Neural progenitor cell (in vitro differentiated cells): ENCODE measurements around the gene PLXNA4. TPM values are rescaled to one million over a fixed set of nuclear protein-coding genes. Genes with fewer than 3 reads are reported as not detected.

ENCODE experiments used
- DNase-seq: peaks from one replicate; pipeline ENCODE4 v3.0.0-alpha.2; 2016; ENCODE audit warnings: low spot score
- H2AFZ ChIP-seq: fragments of 200-600 bp; sonication (generic); replicated peaks from 2 replicates; pipeline ENCODE4 v1.6.1; 2016; ENCODE audit warnings: antibody characterized with exemption
- H3F3A ChIP-seq: fragments of 200-600 bp; sonication (generic); 2 replicates; pipeline ENCODE4 v1.6.1; 2016; ENCODE audit warnings: antibody characterized with exemption, low read depth
- H3K27ac ChIP-seq: fragments of 200-600 bp; sonication (generic); 2 replicates; pipeline ENCODE4 v1.5.1; 2016; ENCODE audit warnings: mild to moderate bottlenecking
- H3K27me3 ChIP-seq: fragments of 200-600 bp; sonication (generic); 2 replicates; pipeline ENCODE4 v1.6.1; 2016; ENCODE audit warnings: mild to moderate bottlenecking, moderate library complexity
- H3K36me3 ChIP-seq: fragments of 200-600 bp; sonication (generic); 2 replicates; pipeline ENCODE4 v1.5.1; 2016
- H3K4me1 ChIP-seq: fragments of 200-600 bp; sonication (generic); 2 replicates; pipeline ENCODE4 v1.6.1; 2016; ENCODE audit warnings: mixed run types
- H3K4me2 ChIP-seq: fragments of 200-600 bp; sonication (generic); 2 replicates; pipeline ENCODE4 v1.6.1; 2016
- H3K4me3 ChIP-seq: fragments of 200-600 bp; sonication (generic); 2 replicates; pipeline ENCODE4 v1.5.1; 2016
- H3K79me2 ChIP-seq: fragments of 200-600 bp; sonication (generic); 2 replicates; pipeline ENCODE4 v1.6.1; 2016; ENCODE audit warnings: low read depth
- H3K9ac ChIP-seq: fragments of 200-600 bp; sonication (generic); 2 replicates; pipeline ENCODE4 v1.6.1; 2016
- H3K9me3 ChIP-seq: fragments of 200-600 bp; sonication (generic); 2 replicates; pipeline ENCODE4 v1.5.1; 2016; ENCODE audit warnings: low read depth
- H4K20me1 ChIP-seq: fragments of 200-600 bp; sonication (generic); 2 replicates; pipeline ENCODE4 v1.6.1; 2016; ENCODE audit warnings: low read depth
- H3K27ac Mint-ChIP-seq: 3 replicates; pipeline ENCODE4 v1.8.0; 2021; ENCODE audit warnings: mixed read lengths
- H3K27me3 Mint-ChIP-seq: 2 replicates; pipeline ENCODE4 v1.8.0; 2022; ENCODE audit warnings: low read depth, mild to moderate bottlenecking, inconsistent platforms, moderate library complexity, mixed read lengths; ENCODE audit not compliant: insufficient read depth
- H3K36me3 Mint-ChIP-seq: 3 replicates; pipeline ENCODE4 v1.8.0; 2021; ENCODE audit warnings: mixed read lengths
- H3K4me1 Mint-ChIP-seq: 3 replicates; pipeline ENCODE4 v1.8.0; 2021; ENCODE audit warnings: mixed read lengths
- H3K4me3 Mint-ChIP-seq: 3 replicates; pipeline ENCODE4 v1.8.0; 2021; ENCODE audit warnings: mild to moderate bottlenecking, moderate library complexity, mixed read lengths
- H3K9me3 Mint-ChIP-seq: 3 replicates; pipeline ENCODE4 v1.8.0; 2020; ENCODE audit warnings: mixed read lengths
- CTCF ChIP-seq: fragments of 200-600 bp; sonication (generic); IDR thresholded peaks from 2 replicates; pipeline ENCODE4 v1.5.1; 2017; ENCODE audit warnings: antibody characterized with exemption, mild to moderate bottlenecking
- EZH2 ChIP-seq: fragments of 200-600 bp; sonication (generic); IDR thresholded peaks from 2 replicates; pipeline ENCODE4 v1.6.1; 2017; ENCODE audit warnings: antibody characterized with exemption, mild to moderate bottlenecking, moderate library complexity
- EZH2phosphoT487 ChIP-seq: fragments of 200-600 bp; sonication (generic); IDR thresholded peaks from 2 replicates; pipeline ENCODE4 v1.6.1; 2017; ENCODE audit warnings: antibody characterized with exemption
- total RNA-seq: library from RNA; depleted of rRNA; stranded (reverse); fragments of >200 nt; gene quantifications from 2 replicates; pipeline ENCODE4 v1.2.3, GENCODE V29; 2015; ENCODE audit warnings: low replicate concordance

The PLXNA4 gene
- total RNA-seq, 1 donor from 2014 or later = 0.49 TPM

- Histone ChIP-seq H3K79me2 (no peaks in the 10 kb centered on the region), H3K9me3 (no peaks in the 10 kb centered on the region), H3K36me3 (no peaks in the 10 kb centered on the region), H3K4me2 (no peak overlapping the region), H3K4me1 (no peaks in the 10 kb centered on the region), H3K4me3 (no peak overlapping the region), H2AFZ (no peak overlapping the region), H3K27me3 (no peaks in the 10 kb centered on the region), H3F3A (no peaks in the 10 kb centered on the region), H4K20me1 (no peaks in the 10 kb centered on the region), H3K27ac (no peak overlapping the region), H3K9ac (no peak overlapping the region)
- no peaks in the 10 kb centered on the region for H3K9me3 Mint-ChIP-seq
- no peaks in the 10 kb centered on the region for H3K36me3 Mint-ChIP-seq
- H3K27ac Mint-ChIP-seq = no peak overlapping the region
- H3K27me3 Mint-ChIP-seq = peaks cover 12% of the 10 kb centered on the region
- no peak overlapping the region for H3K4me3 Mint-ChIP-seq
- no peak for DNase-seq
- H3K4me1 Mint-ChIP-seq = no peaks in the 10 kb centered on the region
- TF ChIP-seq CTCF (no peak), EZH2 (no peak), EZH2phosphoT487 (no peak)
Measured at GRCh38 chr7:132498319-132498718, 78.0 kb downstream of the PLXNA4 start.

GRCh38 chr7:132497098-132497497 is 79.2 kb downstream of the PLXNA4 start:
- TF ChIP-seq EZH2phosphoT487 = no peak
- no peak for TF ChIP-seq EZH2
- TF ChIP-seq CTCF = no peak
- no peak overlapping the region for H3K27ac ChIP-seq
- no peaks in the 10 kb centered on the region for H3K9me3 Mint-ChIP-seq
- no peak for DNase-seq
- H3K4me3 Mint-ChIP-seq = no peak overlapping the region
- H3K4me1 ChIP-seq = peaks cover 12% of the 10 kb centered on the region
- H3K27me3 Mint-ChIP-seq = peaks cover 12% of the 10 kb centered on the region
- H3K9me3 ChIP-seq = no peaks in the 10 kb centered on the region
- no peak overlapping the region for H2AFZ ChIP-seq
- no peaks in the 10 kb centered on the region for H3K27me3 ChIP-seq
- no peak overlapping the region for H3K4me2 ChIP-seq
- no peak overlapping the region for H3K9ac ChIP-seq
- no peaks in the 10 kb centered on the region for H3F3A ChIP-seq
- no peak overlapping the region for H3K27ac Mint-ChIP-seq
- H3K36me3 ChIP-seq = no peaks in the 10 kb centered on the region
- H3K79me2 ChIP-seq = no peaks in the 10 kb centered on the region
- H3K36me3 Mint-ChIP-seq = no peaks in the 10 kb centered on the region
- H3K4me1 Mint-ChIP-seq = peaks cover 5% of the 10 kb centered on the region
- no peak overlapping the region for H3K4me3 ChIP-seq
- H4K20me1 ChIP-seq = no peaks in the 10 kb centered on the region

- H3K36me3 Mint-ChIP-seq = no peaks in the 10 kb centered on the region
- Histone ChIP-seq H4K20me1 (no peaks in the 10 kb centered on the region), H3K4me3 (no peak overlapping the region), H3K27me3 (no peaks in the 10 kb centered on the region), H2AFZ (no peak overlapping the region), H3K4me1 (peaks cover 13% of the 10 kb centered on the region), H3K36me3 (no peaks in the 10 kb centered on the region), H3K9ac (no peak overlapping the region), H3F3A (no peaks in the 10 kb centered on the region), H3K4me2 (no peak overlapping the region), H3K27ac (no peak overlapping the region), H3K79me2 (no peaks in the 10 kb centered on the region), H3K9me3 (no peaks in the 10 kb centered on the region)
- no peak for DNase-seq
- peaks cover 12% of the 10 kb centered on the region for H3K27me3 Mint-ChIP-seq
- H3K4me3 Mint-ChIP-seq = no peak overlapping the region
- H3K27ac Mint-ChIP-seq = no peak overlapping the region
- TF ChIP-seq EZH2 (no peak), EZH2phosphoT487 (no peak), CTCF (no peak)
- no peaks in the 10 kb centered on the region for H3K9me3 Mint-ChIP-seq
- peaks cover 5% of the 10 kb centered on the region for H3K4me1 Mint-ChIP-seq
Measured at GRCh38 chr7:132495936-132496335, 80.3 kb downstream of the PLXNA4 start.

- Mint-ChIP-seq H3K36me3 (no peaks in the 10 kb centered on the region), H3K27ac (no peak overlapping the region), H3K4me3 (no peak overlapping the region), H3K9me3 (no peaks in the 10 kb centered on the region), H3K4me1 (peaks cover 5% of the 10 kb centered on the region), H3K27me3 (peaks cover 9% of the 10 kb centered on the region)
- H3K9ac ChIP-seq = no peak overlapping the region
- H3K9me3 ChIP-seq = no peaks in the 10 kb centered on the region
- no peaks in the 10 kb centered on the region for H4K20me1 ChIP-seq
- no peaks in the 10 kb centered on the region for H3K27me3 ChIP-seq
- H3K4me1 ChIP-seq = peaks cover 13% of the 10 kb centered on the region
- H2AFZ ChIP-seq = no peak overlapping the region
- TF ChIP-seq EZH2 (no peak), CTCF (no peak), EZH2phosphoT487 (no peak)
- H3K4me3 ChIP-seq = no peak overlapping the region
- H3F3A ChIP-seq = no peaks in the 10 kb centered on the region
- H3K79me2 ChIP-seq = no peaks in the 10 kb centered on the region
- H3K36me3 ChIP-seq = no peaks in the 10 kb centered on the region
- H3K27ac ChIP-seq = no peak overlapping the region
- no peak for DNase-seq
- no peak overlapping the region for H3K4me2 ChIP-seq
Measured at GRCh38 chr7:132494474-132494873, 81.8 kb downstream of the PLXNA4 start.
